ENCODE results near the gene MAGEA3. TPM values are rescaled to one million over a fixed set of nuclear protein-coding genes. Genes with fewer than 3 reads are reported as not detected.
A peak's percentile ranks its signal among the peaks of the same experiment; 100 is the strongest.
"Not testable (repeated sequence)": the region's sequence is repeated elsewhere in the genome, so short reads cannot be mapped to it uniquely, and the experiment has no call there.

The MAGEA3 gene
- polyA plus RNA-seq, 2 of the 4 experiments (the other 2 are of a cell fraction), result 0.96 to 2.2 TPM

- no peaks in the 10 kb centered on the region for H3K4me1 ChIP-seq
- H3K27ac ChIP-seq, result no peak overlapping the region
- ChIA-PET CTCF (no interaction called here), POLR2A (no interaction called here)
- FAIRE-seq (no peak), ATAC-seq (no peak), DNase-seq (ENCODE audit: low read depth in 1 of 2, low spot score in 1 of 2) (no peak)
- WGBS (ENCODE audit: missing lambda C conversion rate), result 7% methylated on average over 3 of the region's 4 CpGs
- no peak overlapping the region for H3K4me3 ChIP-seq
- H3K4me2 ChIP-seq, result no peak overlapping the region
- H3K9me3 ChIP-seq, result no peaks in the 10 kb centered on the region; the same call in 2 of the 3 replicates
- no peak for TF ChIP-seq JUNB (IDR thresholded peaks at IDR 0.05)
- TF ChIP-seq NPAS2 (CRISPR knock-in tag; IDR thresholded peaks at IDR 0.05; ENCODE audit: borderline replicate concordance), result no peak
- no peak for TF ChIP-seq FOXS1 (CRISPR knock-in tag; IDR thresholded peaks at IDR 0.05)
- TF ChIP-seq FOSL2 (IDR thresholded peaks at IDR 0.05), result no peak
- no peak for TF ChIP-seq FOSL2 (CRISPR knock-in tag; IDR thresholded peaks at IDR 0.05)
- no peak for TF ChIP-seq NR3C1 (IDR thresholded peaks at IDR 0.05)
- TF ChIP-seq CHD2 (IDR thresholded peaks at IDR 0.05; ENCODE audit: low read length, partially characterized antibody), result no peak
- TF ChIP-seq, protein P1, sequence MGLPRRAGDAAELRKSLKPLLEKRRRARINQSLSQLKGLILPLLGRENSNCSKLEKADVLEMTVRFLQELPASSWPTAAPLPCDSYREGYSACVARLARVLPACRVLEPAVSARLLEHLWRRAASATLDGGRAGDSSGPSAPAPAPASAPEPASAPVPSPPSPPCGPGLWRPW (IDR thresholded peaks at IDR 0.05), result no peak
- no peak for TF ChIP-seq POLR2AphosphoS2 (conservative IDR thresholded peaks at IDR 0.05; ENCODE audit: low read length)
These were observed 35.5 kb upstream of the MAGEA3 start for GRCh38 chrX:152663086-152663485.

DNA sequence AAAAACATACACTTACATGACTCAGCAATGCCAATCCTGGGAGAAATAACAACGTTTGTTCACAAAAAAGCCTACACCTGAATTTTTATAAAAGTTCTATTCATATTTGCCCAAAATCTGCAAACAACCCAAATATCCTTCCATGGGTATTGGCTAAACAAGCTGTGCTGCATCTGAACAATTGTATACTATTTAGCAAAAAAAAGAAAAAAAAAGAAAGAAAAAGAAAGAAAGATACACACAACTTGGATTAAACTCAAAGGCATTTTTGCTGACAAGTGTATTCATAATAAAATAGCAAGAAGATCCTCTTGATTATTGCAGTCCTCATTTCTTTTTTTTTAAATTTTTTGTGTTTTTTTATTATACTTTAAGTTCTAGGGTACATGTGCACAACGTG is 24.5 kb upstream of the MAGEA3 start:
- H3K4me3 ChIP-seq, result no peak overlapping the region
- H3K27ac ChIP-seq, result no peak overlapping the region
- no peaks in the 10 kb centered on the region for H3K9me3 ChIP-seq
- H3K4me1 ChIP-seq, result no peaks in the 10 kb centered on the region
- DNase-seq (ENCODE audit: low read depth in 1 of 2, low spot score in 1 of 2) (no peak), FAIRE-seq (no peak), ATAC-seq (no peak)
- WGBS (ENCODE audit: missing lambda C conversion rate), result 50% methylated on average over 2 of the region's 2 CpGs
- no peak for TF ChIP-seq PBX3 (IDR thresholded peaks at IDR 0.05)
- TF ChIP-seq POLR2AphosphoS2 (conservative IDR thresholded peaks at IDR 0.05; ENCODE audit: low read length), result no peak
- TF ChIP-seq HMGXB4 (CRISPR knock-in tag; IDR thresholded peaks at IDR 0.05; ENCODE audit: borderline replicate concordance), result no peak
- no peak for TF ChIP-seq RARB (CRISPR knock-in tag; IDR thresholded peaks at IDR 0.05)
- no peak for TF ChIP-seq FOSB (CRISPR knock-in tag; IDR thresholded peaks at IDR 0.05)
- TF ChIP-seq, protein P2, sequence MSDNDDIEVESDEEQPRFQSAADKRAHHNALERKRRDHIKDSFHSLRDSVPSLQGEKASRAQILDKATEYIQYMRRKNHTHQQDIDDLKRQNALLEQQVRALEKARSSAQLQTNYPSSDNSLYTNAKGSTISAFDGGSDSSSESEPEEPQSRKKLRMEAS (IDR thresholded peaks at IDR 0.05), result no peak
- TF ChIP-seq ZSCAN20 (CRISPR knock-in tag; IDR thresholded peaks at IDR 0.05), result no peak
- TF ChIP-seq ESRRA (IDR thresholded peaks at IDR 0.05; ENCODE audit: borderline replicate concordance, low read length), result no peak
- TF ChIP-seq CBX2 (IDR thresholded peaks at IDR 0.05; ENCODE audit: borderline replicate concordance, low read depth), result no peak
- TF ChIP-seq, protein P3, sequence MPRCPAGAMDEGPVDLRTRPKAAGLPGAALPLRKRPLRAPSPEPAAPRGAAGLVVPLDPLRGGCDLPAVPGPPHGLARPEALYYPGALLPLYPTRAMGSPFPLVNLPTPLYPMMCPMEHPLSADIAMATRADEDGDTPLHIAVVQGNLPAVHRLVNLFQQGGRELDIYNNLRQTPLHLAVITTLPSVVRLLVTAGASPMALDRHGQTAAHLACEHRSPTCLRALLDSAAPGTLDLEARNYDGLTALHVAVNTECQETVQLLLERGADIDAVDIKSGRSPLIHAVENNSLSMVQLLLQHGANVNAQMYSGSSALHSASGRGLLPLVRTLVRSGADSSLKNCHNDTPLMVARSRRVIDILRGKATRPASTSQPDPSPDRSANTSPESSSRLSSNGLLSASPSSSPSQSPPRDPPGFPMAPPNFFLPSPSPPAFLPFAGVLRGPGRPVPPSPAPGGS (IDR thresholded peaks at IDR 0.05), result no peak
- TF ChIP-seq, protein P1 (IDR thresholded peaks at IDR 0.05), result no peak
- no peak for TF ChIP-seq RFX5 (IDR thresholded peaks at IDR 0.05)
- TF ChIP-seq HDAC2 (IDR thresholded peaks at IDR 0.05), result no peak
- no peak for TF ChIP-seq PHF8 (IDR thresholded peaks at IDR 0.05; ENCODE audit: borderline replicate concordance, low read depth)
- POLR2A ChIA-PET, result no interaction called here
- CTCF ChIA-PET, result no interaction called here
- no peak overlapping the region for H3K4me2 ChIP-seq

DNA sequence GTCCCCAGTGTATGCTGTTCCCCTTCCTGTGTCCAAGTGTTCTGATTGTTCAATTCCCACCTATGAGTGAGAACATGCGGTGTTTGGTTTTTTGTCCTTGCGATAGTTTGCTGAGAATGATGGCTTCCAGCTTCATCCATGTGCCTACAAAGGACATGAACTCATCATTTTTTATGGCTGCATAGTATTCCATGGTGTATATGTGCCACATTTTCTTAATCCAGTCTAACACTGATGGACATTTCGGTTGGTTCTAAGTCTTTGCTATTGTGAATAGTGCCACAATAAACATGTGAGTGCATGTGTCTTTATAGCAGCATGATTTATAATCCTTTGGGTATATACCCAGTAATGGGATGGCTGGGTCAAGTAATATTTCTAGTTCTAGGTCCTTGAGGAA is 23.9 kb upstream of the MAGEA3 start:
- DNase-seq (ENCODE audit: low read depth in 1 of 2, low spot score in 1 of 2); H3K27ac ChIP-seq; H3K4me2 ChIP-seq; H3K4me3 ChIP-seq; ATAC-seq; POLR2A ChIA-PET; CTCF ChIA-PET; H3K9me3 ChIP-seq; H3K4me1 ChIP-seq: not testable (repeated sequence)
- WGBS (ENCODE audit: missing lambda C conversion rate), result 41% methylated on average over 3 of the region's 3 CpGs
- peak; percentile 72 for FAIRE-seq

DNA sequence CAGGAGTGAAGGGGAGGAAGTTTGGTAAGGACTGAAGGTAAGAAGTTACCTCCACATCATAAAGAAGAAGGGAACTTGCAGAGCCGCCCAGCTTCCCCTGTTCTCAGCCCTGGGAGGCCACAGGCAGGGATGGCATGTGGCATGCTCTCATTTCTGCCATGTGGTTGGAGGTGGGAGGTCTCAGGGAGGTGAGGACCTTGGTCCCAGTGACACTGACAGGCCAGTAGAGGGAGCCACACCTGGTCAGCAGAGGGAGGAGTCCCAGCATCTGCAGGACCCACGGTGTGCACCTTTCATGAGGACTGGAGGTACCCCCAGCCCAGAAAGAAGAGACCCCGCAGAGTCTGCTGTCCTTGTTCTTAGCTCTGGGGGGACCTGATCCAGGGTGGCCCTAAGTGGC is 17.6 kb upstream of the MAGEA3 start:
- H3K4me3 ChIP-seq; DNase-seq (ENCODE audit: low read depth in 1 of 2, low spot score in 1 of 2); H3K4me1 ChIP-seq; H3K4me2 ChIP-seq; H3K27ac ChIP-seq; POLR2A ChIA-PET; CTCF ChIA-PET; H3K9me3 ChIP-seq: not testable (repeated sequence)
- ATAC-seq (peak; percentile 73 to 91; a peak in 5 of 6 replicates), FAIRE-seq (peak; percentile 92)
- WGBS (ENCODE audit: missing lambda C conversion rate), result no CpG with 5 or more reads among the region's 3 CpGs

DNA sequence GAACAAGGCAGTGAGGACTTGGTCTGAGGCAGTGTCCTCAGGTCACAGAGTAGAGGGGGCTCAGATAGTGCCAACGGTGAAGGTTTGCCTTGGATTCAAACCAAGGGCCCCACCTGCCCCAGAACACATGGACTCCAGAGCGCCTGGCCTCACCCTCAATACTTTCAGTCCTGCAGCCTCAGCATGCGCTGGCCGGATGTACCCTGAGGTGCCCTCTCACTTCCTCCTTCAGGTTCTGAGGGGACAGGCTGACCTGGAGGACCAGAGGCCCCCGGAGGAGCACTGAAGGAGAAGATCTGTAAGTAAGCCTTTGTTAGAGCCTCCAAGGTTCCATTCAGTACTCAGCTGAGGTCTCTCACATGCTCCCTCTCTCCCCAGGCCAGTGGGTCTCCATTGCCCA is 1.8 kb downstream of the MAGEA3 start:
- 45% methylated on average over 3 of the region's 5 CpGs for WGBS (ENCODE audit: missing lambda C conversion rate)
- H3K27ac ChIP-seq; POLR2A ChIA-PET; H3K4me2 ChIP-seq; H3K4me3 ChIP-seq; CTCF ChIA-PET; ATAC-seq; DNase-seq (ENCODE audit: low read depth in 1 of 2, low spot score in 1 of 2); FAIRE-seq; H3K9me3 ChIP-seq; H3K4me1 ChIP-seq: not testable (repeated sequence)

- H3K4me1 ChIP-seq; FAIRE-seq; ATAC-seq; DNase-seq (ENCODE audit: low read depth in 1 of 2, low spot score in 1 of 2); POLR2A ChIA-PET; CTCF ChIA-PET; H3K4me2 ChIP-seq; H3K27ac ChIP-seq; H3K4me3 ChIP-seq; H3K9me3 ChIP-seq: not testable (repeated sequence)
- 15% methylated on average over 2 of the region's 7 CpGs for WGBS (ENCODE audit: missing lambda C conversion rate)
These were observed 7.9 kb downstream of the MAGEA3 start for GRCh38 chrX:152706500-152706899.

Measured in A549 (cell line).